GM19452 (cell line): ENCODE results near the gene FRMD4A.
"Not testable (repeated sequence)": the region's sequence is repeated elsewhere in the genome, so short reads cannot be mapped to it uniquely, and the experiment has no call there.

Source experiments
- ATAC-seq: cut with Tn5 transposase; IDR thresholded peaks from one replicate; pipeline ENCODE4 v1.9.1; 2021; ENCODE audit not compliant: unreplicated experiment

FRMD4A gene

DNA sequence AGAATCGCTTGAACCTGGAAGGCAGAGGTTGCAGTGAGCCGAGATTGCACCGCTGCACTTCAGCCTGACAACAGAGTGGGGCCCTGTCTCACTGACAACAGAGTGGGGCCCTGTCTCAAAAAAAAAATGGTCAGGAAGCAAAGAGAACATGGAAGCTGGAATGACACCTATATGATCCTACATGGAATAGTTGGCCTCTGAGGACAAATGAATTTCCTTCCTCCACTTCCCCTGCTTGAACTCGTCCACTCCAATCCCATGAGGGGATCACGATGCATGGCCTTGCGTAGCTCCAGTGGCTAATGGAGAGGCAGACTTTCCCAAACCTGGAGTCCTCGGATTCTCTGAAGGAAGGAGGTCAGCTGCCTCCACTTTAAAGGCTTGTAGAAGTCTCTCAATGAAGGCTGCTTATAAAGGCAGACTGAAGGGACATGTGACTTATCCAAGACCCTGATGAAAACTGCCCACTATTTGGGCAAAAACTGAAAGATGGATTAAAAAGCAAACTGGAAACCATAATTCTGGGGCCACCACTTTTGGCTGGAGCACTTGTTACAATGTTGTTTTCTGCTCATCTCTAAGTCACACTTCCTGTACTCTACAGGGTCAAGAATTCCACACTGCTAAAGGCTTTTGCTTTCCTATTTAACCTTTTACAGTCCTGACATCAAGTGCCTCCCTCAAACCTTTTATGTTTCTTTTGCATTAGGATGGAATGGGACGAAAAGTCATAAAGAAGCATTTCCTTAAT lies 529.4 kb downstream of the FRMD4A start:
- no peak for ATAC-seq

DNA sequence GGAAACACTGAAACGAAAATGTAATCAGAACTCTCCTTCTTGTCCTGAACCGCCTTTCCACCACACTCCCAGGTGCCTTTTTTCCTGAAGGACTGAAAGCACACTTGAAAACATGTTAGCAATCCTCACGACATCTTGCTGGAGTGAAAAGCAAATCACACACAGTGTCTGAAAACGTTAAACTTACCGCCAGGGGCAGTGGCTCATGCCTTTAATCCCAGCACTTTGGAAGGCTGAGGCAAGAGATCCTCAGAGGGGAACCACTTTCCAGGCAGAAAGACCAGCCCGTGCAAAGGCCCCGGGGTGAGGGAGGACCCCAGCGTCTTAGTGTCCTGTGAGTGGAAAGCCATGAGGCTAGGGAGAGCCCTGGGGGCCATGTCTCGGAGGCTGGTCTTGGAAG lies 533.6 kb downstream of the FRMD4A start:
- no peak for ATAC-seq

DNA sequence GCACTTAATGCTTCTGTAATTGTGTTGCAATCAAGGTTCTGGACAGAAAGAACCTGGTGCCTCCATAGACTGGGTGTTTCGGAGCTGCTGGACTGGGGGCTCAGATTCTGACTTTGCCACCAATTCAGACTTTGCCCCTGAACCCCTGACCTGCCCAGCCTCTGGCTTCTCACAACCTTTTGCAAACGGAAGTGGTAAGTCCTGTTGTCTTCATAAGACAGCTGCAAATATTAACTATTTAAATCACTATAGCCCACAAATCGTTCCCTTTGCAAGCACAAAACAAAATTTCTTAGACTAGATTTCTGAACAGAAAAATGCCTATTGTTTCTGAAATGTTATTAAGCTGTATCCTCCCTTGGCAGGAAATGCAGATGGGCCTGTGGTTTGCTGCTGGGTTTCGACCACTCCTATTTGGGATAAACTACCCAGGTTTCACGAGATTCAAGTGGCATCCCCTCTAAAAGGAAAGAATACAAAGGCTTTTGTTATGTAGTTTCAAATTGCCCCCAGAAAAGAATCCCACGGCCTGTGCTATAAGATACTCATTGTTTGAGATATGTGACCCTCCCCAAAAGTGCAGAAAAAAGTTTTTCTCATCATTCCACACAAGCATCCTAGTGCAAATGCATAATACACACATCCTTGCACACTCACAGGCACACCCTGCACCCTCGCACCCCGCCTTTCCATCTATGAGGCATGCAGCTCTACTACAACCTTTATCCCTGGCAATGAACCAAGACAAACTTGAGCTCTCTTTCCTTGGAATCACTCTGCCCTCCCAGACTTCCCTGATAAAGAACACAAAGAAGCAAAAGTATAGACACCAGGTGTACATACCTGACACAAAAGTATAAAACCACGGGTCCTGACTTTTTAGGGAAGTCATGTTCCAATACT lies 534.8 kb downstream of the FRMD4A start:
- ATAC-seq, result no peak

DNA sequence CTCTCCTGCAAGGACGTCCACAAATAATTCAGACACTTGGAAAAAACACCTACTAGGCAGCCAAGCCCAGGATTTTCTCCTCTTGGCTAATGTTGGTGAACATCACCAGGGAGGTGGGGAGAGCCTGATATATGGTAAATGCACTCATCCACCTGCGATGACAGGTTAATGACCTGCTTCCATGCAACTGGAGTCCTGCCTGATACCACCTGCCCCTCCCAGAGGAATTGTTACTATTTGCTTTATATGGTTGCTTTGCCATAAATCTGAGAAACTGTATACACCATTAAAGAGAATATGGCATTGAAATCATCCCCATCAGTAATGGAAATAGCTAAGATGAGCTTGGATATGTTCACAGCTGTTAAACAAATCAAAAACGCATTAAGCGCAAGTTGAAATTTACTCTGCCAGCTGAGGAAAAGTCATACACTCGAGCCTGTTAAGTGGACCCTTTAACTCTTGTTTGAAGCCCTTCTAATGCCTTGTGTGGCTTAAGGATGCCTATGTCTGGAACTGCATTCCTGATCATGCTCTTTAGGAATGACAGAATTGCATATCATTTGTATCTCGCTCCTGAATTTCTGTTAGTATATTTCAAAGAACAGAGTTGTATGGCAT lies 535.6 kb downstream of the FRMD4A start:
- ATAC-seq, result no peak

DNA sequence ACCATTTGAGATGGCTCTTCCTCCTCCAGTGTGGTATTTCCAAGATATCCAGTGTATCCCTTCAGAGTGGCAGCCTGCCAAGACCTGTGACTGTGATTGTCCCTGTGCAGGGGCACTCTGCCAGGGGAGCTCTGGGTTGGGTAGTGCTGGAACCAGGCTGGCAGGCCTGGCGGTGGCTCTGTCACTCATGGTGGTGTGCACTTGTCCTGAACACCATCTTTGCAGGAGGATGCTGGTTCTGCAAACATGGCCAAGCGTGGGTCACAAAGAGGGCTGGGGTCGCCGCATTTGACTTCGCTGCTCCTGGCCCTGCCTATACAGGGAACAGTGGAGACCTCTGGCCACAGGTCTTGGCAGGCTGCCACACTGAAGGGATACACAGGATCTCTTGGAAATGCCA lies 538.7 kb downstream of the FRMD4A start:
- no peak for ATAC-seq

DNA sequence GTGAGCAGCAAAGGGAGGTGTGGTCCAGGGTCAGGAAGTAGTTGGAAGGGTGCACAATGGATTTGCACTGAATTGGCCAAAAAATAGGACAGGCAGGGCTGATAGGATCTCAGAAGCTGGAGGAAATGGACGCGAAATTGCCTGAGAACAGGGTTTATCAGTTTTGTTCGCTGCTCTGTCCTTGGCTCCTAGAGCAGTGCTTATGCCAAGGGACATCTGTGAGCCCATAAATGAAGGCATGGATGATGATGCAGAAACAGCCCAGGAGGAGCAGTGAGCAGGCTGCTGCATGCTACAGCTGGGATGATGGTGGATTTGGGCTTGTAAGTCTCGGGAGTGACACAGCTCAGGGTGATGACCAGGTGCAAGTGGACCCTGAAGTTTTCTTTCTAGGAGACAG lies 539.2 kb downstream of the FRMD4A start:
- ATAC-seq, result no peak

DNA sequence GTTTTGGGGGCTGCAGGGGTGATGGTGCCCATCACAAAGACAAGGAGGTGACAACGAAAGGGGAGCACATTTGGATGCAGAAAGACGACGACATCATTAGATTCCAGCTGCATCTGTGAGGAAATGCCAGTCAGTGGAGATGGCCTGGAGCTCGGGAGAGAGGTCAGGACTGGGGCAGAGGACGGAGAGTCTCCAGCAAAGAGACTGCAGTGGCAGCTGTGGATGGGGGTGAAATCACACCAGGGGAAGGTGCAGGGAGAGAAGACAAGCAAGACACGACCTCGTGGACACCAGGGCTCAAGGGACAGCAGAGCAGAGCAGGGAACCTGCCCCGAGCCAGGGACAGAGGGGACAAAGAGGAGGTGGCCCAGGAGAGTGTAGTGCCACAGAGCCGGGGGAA lies 540.5 kb downstream of the FRMD4A start:
- no peak for ATAC-seq

DNA sequence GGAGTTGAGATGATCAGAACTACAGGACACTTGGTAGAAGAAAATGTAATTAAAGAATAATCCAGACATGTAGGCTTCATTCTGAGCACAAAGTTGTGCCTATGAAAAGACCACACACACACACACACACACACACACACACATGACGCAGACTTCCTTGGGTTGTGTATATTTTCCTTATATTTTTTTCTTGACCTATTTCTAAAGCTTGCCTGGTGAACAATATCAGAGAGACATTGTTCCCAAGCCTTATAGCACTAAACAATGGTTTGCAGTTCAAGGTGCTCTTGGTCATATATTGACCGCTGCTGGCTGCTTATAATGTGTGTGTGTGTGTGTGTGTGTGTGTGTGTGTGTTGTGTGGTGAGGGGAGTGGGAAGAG lies 541.3 kb downstream of the FRMD4A start:
- no peak for ATAC-seq

DNA sequence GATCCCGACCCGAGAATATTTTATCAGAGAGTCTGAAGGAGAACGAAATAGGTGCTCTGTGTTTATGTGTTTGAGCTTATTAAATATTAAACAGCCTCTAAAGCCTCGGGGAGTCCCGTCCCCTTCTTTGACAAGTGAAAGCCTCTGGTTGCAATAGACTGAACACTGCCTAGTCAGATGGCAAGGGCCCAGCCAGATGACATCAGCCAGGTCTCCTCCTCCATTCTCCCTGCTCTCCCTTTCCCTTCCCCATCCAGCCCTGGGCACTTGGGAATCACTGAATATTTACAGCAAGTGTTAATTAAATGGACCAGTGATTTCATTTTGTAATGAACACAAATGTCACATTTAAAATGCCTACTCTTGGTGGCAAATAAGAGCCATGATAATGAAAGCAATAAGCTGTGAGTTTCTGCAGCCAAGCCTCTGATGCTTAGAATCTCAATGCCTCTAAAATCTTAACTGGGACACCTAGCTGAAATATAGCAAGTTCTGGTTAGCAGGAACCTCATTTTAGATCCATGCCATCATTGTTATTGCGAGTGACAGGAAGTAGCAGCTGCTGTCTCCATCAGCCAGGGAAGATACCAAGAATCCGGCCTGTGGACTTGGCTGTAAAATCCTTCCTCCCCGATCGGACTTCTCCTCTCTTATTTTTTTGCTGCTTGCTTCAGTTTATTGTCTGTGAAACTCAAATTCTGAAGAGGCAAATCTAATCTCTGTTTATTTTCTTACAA lies 541.8 kb downstream of the FRMD4A start:
- ATAC-seq, result no peak

DNA sequence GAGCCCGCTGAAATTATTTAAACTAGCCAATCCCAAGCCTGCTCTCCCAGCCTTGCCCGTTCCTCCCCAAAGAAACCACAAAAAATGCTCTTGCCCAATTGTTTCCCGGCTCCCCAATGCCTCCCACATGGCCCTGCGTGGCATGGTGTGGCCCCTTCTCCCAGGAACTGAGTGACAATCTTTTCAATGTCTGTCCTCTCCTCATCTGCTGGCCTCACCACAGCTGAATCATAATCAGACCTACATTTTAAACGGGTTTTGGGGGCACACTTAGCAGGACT lies 542.5 kb downstream of the FRMD4A start:
- ATAC-seq, result no peak

DNA sequence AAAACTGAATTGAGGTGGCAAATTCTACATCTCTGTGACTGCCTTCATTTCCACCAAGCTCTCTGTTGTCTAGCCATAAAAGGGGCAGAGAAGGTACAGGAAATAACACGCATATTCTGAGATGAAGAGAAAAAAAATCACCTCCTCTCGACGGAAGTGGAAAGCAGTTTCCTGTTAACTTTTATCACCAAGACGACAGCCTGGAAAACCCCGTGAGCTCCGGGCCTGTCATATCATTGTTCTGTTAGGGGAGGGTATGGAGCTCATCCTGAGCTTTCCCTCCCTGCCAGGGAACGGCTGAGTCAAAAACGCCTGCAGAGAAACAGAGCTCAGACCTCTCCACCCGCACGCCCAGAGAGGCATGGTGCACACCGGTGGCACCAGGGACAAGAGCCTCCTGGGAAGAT lies 543.7 kb downstream of the FRMD4A start:
- peak; percentile 76 for ATAC-seq

DNA sequence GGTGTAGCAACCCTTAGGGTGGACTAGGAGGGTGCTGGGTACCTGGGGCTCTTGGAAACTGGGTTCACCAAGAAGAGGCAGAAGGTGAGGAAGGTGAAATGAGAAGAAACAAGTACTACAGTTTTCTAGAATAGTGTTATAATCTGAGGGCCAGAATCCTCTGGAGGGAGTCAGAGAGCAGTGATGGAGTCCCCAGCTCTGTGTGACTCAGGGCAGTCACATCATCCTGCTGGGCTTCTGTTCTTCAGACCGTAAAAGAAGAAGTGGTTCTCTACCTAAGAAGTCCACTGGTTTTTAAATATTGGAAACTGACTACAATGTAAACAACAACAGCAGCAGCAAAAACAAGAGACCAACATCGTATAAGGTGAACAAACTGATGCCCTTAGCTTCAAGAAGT lies 546.7 kb downstream of the FRMD4A start:
- ATAC-seq, result peak; percentile 43

DNA sequence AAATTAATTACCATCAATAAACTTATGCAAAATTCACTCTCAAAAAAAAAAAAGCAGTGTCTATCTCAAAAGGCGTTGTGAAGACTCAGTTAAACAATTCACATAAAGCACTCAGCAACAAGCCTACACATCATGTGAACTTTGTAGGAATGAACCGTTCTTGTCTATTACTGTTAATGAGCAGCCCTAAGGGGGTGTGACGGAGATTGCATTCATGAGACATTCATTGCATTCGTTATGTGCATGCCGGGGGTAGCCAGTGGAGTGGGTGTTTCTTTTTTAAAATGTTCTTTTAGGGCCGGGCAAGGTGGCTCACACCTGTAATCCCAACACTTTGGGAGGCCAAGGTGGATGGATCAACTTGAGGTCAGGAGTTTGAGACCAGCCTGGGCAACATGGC lies 551.0 kb downstream of the FRMD4A start:
- ATAC-seq, result no peak

DNA sequence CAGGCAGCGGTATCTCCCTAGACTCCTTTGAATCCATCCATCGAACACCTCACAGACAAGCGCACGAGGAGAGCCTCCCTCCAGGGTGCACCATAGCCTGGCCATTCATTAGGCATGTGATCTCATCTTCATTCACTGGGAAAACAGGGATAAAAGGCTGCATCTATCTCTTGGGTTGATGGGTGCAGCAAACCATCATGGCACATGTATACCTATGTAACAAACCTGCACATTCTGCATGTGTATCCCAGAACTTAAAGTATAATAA lies 552.1 kb downstream of the FRMD4A start:
- not testable (repeated sequence) for ATAC-seq

DNA sequence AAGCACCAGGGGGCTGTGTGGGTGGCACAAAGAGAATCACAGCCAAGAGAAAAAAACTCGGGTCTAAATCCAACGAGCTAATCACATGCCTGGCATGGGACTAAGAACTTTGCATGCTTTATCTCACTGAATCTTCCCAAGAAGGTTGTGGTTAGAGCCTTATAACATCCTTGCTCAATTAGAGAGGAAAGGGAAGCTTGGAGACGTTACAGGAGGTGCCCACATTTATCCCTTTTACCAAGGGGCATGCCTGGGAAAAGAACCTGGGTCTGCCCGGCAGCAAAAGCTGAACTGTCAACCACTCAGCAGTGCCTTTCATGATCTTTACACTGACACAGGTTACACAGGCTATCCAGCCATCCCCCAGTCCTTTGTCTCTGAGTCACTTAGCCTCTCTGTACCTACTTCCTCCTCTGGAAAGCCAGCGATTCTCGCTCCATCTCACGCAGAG lies 553.8 kb downstream of the FRMD4A start:
- ATAC-seq, result peak; percentile 62

DNA sequence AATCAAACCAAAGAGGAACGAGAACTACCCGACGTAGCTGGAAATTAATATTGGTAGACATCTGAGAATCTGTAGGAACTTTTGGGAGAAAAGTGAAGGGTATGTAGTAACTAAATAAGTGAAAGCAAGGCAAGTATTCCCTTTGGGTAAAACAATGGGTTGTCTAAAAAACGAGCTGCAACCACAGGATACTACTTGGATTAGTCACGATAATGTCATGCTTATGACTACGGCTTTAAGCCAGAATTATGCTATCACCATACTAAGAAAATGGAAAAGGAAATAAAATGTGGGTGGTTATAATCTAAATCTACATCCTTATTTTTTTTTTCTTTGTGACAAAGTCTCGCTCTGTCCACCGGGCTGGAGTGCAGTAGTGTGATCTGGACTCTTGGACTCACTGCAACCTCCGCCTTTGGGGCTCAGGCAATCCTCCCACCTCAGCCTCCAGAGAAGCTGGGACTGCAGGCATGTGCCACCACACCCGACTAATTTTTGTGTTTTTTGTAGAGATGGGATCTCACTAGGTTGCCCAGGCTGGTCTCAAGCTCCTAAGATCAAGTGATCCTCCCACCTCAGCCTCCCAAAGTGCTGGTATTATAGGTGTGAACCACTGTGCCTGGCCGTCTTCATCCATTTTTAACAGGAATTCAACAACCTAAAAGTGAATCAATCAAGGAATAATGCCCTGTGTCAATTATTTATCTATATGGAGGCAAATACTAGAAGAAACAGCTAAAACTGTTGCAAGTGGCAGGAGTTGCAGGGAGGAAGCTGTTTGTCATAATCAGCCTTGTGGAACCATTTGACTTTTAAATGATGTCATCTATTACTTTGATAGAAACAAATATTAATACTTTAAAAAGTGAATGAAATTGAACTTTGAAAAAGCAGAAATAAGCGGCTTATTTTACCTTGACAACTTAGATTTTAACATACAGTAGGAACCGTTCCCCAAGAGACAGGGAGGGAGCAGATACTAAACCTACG lies 554.6 kb downstream of the FRMD4A start:
- no peak for ATAC-seq

DNA sequence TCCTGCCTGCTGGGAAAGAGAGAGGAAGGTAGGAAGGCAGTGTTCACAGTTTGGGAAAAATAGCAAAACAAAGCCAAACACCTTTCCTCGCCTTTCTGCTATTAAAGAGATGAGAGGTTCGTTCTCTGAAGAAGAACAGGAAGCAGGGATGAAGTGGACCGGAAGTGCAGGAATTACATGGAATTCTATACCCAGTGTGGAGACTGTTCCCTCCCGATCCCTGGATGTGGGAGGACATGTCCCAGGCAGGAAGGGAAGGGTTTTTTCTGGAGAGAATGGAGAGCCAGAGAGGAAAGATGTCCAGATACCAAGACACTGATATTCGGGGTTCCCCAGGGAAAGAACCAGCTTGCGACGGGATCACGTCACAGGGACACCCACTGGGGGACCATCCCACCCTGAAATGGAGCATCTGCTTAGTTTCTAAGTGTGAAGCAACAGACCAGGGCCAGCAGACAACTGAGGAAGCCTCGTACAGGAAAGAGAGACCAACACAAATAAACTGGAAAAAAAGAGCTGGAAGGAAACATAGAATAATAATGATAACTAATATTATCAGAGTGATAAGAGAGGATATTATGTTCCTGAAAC lies 556.3 kb downstream of the FRMD4A start:
- ATAC-seq, result no peak

DNA sequence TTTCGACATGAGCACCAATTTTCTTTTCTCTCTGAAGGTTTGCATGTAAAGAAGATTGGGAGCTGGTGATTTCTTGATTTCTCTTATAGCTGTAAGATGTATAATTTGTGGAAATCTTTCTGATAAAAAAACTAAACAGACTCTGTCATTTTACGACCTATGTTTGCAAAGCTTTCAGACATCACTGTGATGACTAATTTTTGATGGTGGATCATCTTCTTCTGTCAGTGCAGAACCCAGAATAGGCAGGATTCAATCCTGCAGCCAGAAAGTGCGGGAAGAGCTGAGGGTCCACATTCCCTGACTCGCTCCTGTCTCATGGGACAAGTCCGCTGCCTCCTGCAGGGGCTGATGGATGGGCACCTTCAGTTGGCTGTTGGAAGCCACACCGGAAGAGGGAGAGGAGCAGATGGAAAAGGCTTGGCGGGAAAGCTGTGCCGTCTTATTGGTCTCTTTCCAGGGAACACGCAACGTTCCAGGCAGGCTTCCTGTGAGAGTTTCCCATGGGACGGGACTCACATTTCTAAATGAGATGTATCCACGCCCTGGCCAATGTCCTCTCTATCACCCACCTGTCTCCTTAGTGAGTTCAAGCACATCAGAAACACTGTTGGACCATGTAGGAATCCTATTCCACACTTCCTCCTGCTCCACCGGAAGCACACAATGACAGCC lies 557.1 kb downstream of the FRMD4A start:
- ATAC-seq, result no peak

DNA sequence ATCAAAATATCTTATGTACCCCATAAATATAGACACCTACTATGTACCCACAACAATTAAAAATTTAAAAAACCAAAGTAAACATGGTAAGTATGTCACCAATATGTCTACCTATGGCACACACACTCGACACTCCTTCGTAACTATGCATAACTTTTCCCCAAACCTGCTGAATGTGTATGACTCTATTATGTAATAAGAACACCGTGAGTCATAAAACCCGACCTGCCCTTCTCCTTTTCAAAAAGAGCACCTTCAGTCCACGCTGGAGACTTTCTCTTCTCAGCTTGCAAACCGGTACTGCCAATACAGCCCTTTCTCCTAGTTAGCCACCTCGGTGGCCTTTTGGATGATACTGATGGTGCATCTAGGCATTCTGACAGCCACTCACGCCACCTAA lies 557.7 kb downstream of the FRMD4A start:
- no peak for ATAC-seq

DNA sequence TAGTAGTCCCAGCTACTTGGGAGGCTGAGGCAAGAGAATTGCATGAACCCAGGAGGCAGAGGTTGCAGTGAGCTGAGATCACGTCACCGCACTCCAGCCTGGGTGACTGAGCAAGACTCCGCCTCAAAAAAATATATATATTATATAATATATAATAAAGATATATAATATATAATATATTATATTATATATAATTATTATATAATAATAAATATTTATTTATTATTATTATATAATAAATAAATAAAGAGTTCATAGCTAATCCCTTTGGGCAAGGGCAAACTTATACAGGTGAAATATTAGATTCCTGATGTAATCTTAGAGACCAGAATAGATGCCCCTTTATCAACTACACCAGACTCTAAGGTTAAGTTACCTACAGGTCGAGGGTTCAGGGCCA lies 558.7 kb downstream of the FRMD4A start:
- ATAC-seq, result no peak
